ENCODE measurements around the gene PNPLA6.

- no peak for TF ChIP-seq EZH2 (IDR thresholded peaks at IDR 0.05; ENCODE audit: low read depth)
- TF ChIP-seq CTCF (conservative IDR thresholded peaks at IDR 0.05): no peak
Observed at GRCh38 chr19:7542556-7543348, 7.2 kb downstream of the PNPLA6 start.

All from PC-9 (cell line).